GM18861 (cell line): ENCODE data around the gene BTRC.
A peak's percentile ranks its signal among the peaks of the same experiment; 100 is the strongest.
"Not testable (repeated sequence)": the region's sequence is repeated elsewhere in the genome, so short reads cannot be mapped to it uniquely, and the experiment has no call there.

Source experiments
- ATAC-seq: cut with Tn5 transposase; IDR thresholded peaks from one replicate; pipeline ENCODE4 v1.9.1; 2021; ENCODE audit not compliant: unreplicated experiment

The BTRC gene

GRCh38 chr10:101353692-101354327 is at the start of gene BTRC:
TSS of gene BTRC (plus strand) at chr10:101354165. CDS start at chr10:101354181, 16 bp downstream.
- peak; percentile 90 for ATAC-seq

- ATAC-seq, result no peak
Observed at GRCh38 chr10:101304316-101304715, 49.6 kb upstream of the BTRC start.

- no peak for ATAC-seq
Observed at GRCh38 chr10:101305320-101306241, 48.4 kb upstream of the BTRC start.

DNA sequence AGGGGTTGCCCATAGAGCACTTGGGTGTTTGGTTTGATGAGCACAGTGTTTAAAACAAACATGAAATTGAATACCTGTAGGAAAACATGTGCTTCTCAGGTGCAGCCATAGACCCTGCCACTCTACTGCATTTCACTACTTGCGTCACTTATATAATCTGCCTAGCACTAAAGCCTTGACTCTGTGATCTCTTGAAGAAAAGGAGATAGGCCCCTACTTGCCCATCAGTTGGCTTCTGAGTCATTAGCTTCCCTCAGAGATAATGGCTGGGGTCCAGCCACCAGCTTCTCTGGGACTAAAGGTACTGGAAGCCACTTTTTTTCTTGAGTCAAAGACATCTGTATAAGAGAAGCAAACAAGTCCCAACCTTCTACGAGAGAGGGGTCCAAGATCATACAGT is 45.9 kb upstream of the BTRC start:
- ATAC-seq, result no peak

GRCh38 chr10:101310529-101311184 is 43.3 kb upstream of the BTRC start:
- ATAC-seq, result no peak

GRCh38 chr10:101311185-101312066 is 42.5 kb upstream of the BTRC start:
- ATAC-seq, result no peak

GRCh38 chr10:101319241-101319915 is 34.6 kb upstream of the BTRC start:
- ATAC-seq, result no peak

- ATAC-seq, result no peak
Observed at GRCh38 chr10:101321073-101321472, 32.9 kb upstream of the BTRC start.

DNA sequence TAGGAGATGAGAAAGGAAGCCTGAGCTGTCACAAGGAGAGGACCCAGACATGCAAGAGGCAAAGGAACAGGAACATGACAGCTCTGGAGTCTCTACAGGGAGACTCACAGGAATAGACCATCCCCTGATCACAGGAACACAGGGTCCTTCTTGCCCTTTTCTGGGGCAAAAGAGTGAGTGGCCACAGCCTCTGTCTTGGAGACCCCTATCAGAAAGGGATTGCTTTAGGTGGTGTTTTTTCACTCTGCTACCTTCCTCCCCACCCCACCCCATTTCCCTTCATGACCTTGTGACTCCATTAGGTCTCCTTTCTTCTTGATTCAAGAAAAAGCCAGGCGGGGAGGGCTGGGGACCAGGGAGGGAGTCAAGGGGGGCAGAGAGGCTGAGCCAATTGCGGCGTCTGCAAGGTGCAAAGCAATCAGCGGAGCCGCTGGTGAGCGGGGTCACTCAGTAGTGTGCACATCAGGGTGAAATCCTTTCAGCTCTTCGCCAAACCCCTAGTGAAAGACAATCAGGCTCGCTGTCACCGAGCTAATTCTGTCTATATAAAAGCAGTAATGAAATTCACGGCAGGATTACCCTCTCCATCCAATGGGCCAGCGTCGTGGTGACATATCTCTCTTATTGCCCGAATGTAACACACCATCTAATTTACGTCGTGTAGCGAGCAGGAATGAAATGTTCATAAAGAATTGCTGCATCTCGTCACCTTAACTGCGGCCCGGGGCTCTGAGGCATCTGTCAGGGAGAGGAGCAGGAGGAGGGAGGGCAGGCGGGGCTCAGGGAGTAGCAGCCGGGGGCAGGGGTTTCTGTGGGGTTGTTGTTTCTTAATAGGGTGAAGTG is 31.5 kb upstream of the BTRC start:
- ATAC-seq, result no peak

GRCh38 chr10:101323495-101323894 is 30.5 kb upstream of the BTRC start:
- no peak for ATAC-seq

- ATAC-seq, result not testable (repeated sequence)
Observed at GRCh38 chr10:101327454-101327853, 26.5 kb upstream of the BTRC start.

DNA sequence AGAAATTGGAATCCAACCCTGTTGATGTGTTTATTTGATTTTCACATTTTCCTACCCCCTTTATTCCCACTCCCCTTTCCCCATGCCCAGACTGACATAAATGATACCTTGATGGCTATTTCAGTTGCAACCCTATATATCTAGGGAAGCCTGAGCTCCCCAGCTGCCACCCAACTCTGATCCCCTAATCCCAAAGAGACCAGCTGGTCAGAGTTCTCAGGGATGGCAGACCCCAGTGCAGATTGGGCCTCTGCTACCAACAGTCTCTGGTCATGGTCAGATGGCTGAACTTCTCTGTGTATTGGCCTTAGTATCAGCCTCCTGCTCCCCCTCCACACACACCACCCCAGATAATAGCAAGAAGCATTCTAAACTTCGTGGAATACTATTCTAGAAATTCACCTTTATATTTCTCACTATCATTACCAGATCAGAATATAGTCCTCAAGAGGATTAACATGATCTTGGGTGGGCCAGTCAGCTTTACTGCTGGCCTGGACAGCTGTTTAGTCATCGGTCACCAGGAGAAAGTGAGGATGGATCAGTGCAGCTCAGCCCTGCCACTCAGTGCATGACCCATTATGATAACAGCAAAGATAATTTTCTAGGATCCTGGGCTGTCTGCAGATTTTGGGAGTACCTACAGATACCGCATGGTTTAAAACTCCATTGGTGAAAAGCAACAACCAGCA is 24.5 kb upstream of the BTRC start:
- ATAC-seq, result no peak

- no peak for ATAC-seq
Observed at GRCh38 chr10:101330231-101330630, 23.7 kb upstream of the BTRC start.

DNA sequence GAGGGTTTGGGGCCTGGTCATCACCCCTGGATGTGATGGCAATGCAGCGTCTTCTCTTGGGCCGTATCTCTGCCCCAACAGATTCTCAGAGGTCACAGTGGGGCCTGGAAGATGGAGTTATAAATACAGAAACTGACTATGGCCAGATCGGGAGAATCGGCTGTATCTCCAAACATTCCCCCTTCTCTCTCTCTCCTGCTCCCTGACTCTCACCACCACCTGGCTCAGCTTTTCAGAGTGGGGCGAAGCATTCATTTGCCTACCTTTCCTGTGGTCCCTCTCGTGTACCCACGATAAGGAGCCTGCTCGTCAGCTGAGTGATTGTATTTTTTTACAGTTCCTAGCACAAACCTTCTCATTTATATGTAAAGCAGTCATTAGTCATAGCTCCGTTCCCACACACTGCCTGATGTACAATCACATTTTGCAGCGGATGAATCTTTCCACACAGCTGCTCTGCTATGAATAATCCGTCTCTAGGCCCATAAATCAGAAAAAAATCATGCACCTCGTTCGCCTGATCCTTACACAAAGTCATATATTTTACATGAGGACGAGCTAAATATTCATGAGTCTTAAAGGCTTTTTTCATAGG is 23.2 kb upstream of the BTRC start:
- ATAC-seq, result no peak

- ATAC-seq, result no peak
Observed at GRCh38 chr10:101331956-101332355, 22.0 kb upstream of the BTRC start.

DNA sequence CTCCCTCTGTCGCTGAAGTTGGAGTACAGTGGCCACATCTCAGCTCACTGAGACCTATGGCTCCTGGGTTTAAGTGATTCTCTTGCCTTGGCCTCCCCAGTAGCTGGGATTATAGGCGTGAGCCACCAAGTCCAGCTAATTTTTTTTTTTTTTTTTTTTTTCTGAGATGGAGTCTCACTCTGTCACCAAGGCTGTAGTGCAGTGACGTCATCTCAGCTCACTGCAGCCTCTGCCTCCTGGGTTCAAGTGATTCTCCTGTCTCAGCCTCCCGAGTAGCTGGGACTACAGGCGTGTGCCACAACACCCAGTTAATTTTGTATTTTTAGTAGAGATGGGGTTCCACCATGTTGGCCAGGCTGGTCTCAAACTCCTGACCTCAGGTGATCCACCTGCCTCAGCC is 19.7 kb upstream of the BTRC start:
- not testable (repeated sequence) for ATAC-seq

DNA sequence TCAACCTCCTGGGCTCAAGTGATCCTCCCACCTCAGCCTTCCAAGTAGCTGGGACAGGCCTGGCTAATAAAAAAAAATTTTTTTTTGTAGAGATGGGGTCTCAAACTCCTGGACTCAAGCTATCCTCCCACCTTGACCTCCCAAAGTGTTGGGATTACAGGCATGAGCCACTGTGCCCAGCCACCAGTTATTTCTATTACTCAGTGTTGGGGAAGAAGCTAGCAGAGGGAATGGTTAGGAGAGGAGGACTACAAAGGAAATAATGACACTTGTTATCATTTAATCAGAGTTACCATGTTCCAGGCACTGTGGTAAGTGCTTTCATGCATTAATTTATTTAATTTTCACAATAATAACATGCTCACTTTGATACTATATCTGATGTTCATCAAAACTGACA is 17.6 kb upstream of the BTRC start:
- no peak for ATAC-seq

- no peak for ATAC-seq
Observed at GRCh38 chr10:101337836-101338235, 16.1 kb upstream of the BTRC start.
